HG02840 (cell line): ENCODE results near the gene R3HDM2.

ENCODE experiments used
- ATAC-seq: cut with Tn5 transposase; IDR thresholded peaks from one replicate; pipeline ENCODE4 v1.9.1; 2021; ENCODE audit warnings: mild to moderate bottlenecking, moderate library complexity, moderate number of reproducible peaks; ENCODE audit not compliant: unreplicated experiment, low FRiP score

R3HDM2 gene

DNA sequence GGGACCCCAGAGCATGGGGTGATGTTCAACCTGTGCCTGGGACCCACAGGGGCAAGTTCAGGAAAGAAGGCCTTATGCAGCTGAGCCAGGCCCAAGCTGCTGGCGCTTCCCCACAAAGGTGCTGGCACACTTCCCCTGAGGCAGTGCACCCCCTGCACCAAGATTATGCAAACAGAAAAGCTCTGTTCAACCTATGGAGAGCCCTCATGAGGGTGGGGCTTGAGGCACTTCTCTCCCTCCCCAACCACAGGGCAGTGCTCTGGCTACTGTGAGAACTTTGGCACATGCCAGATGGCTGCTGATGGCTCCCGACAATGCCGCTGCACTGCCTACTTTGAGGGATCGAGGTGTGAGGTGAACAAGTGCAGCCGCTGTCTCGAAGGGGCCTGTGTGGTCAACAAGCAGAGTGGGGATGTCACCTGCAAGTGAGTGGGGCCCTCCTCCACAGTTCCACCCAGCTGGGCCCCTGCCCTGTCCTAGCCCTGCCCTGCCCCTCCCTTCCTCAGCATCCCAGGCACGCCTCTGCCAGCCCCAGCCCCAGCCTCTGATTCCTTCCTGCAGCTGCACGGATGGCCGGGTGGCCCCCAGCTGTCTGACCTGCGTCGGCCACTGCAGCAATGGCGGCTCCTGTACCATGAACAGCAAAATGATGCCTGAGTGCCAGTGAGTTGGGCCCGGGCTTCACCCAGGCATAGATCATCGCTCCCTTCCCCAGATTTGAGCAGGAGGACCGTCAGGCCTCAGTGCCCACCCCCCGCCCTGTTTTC, 219.7 kb downstream of the R3HDM2 start:
- no peak for ATAC-seq

DNA sequence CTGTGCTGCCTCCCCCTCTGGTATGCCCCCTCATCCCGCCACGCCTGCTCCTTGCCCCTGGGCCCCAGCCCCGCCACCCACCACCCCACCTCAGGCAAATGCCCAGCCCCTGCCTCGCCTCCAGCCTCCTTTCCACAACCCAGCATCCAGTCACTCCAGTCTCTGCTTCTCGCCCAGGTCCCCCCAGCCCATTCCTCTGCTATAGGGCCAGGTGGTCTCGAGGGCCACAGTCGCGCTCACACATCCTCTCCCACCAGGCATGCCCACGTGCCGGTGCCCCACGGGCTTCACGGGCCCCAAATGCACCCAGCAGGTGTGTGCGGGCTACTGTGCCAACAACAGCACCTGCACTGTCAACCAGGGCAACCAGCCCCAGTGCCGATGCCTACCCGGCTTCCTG, 220.4 kb downstream of the R3HDM2 start:
- no peak for ATAC-seq

DNA sequence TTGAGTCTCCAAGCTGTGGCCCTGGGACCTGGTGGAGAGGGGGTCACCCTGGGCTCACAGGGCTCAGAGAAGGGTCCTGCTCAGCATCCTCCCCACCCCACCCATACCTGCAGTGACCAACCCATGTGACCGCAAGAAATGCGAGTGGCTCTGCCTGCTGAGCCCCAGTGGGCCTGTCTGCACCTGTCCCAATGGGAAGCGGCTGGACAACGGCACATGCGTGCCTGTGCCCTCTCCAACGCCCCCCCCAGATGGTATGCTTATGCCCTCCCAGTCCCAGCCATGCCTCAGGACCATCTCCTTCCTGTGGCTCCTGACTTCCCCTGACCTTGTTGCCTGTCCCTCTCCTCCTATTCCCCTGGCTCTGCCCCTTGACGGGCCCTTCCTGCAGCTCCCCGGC, 220.9 kb downstream of the R3HDM2 start:
- no peak for ATAC-seq

DNA sequence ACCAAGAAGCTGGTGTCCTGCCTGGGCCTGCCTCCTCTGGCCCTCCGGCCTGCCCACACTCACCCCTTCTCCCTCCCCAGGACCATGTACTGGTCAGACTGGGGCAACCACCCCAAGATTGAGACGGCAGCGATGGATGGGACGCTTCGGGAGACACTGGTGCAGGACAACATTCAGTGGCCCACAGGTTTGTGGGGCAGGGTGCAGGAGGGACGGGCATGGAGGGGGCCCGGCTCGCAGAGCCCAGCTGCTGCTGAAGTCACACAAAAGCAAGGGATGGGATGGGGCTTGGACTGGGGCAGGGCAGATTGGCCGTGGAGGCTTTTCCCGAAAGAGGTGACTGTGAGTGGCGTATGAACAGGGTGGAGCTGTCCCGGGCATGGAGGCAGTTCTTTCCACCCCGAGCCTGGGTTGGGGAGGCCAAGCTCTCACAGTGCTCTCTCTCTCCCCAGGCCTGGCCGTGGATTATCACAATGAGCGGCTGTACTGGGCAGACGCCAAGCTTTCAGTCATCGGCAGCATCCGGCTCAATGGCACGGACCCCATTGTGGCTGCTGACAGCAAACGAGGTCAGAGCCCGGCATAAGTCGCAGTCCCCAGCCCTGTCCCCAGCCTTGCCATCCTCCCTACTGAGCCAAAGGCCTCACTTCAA, 222.1 kb downstream of the R3HDM2 start:
- ATAC-seq, result no peak

DNA sequence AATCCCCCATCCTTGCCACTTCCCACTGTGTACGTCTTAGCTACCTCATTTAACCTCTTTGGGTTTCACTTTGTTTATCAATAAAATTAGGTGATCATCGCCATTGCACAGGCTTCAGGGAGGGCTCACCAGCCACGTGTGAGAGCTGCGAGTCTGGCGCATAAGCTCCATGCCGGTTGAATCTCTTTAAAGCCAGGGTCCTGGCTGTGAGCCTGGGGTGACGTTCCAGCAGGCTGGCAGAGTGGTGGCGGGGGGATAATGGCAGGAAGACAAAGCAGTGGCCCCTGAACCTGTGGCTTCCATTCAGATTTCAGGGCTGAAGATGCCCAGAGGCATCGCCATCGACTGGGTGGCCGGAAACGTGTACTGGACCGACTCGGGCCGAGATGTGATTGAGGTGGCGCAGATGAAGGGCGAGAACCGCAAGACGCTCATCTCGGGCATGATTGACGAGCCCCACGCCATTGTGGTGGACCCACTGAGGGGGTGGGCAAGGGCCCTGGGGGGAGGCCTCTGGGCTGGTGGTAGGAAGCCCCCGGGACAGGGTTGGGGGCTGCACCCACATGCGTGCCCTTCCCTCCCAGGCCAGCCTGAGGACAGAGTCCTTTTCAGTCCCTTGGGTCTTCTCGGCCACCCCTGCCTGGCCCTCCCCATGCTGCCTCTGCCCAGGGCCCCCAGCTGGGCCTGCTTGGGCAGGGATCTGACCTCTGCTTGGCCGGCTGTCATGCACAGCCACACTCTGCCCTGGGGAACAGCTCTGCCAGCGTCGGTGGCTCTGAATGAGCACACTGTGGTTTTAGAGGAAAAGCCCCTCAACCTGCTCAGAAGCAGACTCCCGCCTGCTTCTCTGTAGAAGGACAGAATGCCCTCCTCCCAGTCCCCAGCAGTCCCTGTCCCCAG, 222.9 kb downstream of the R3HDM2 start:
- no peak for ATAC-seq

DNA sequence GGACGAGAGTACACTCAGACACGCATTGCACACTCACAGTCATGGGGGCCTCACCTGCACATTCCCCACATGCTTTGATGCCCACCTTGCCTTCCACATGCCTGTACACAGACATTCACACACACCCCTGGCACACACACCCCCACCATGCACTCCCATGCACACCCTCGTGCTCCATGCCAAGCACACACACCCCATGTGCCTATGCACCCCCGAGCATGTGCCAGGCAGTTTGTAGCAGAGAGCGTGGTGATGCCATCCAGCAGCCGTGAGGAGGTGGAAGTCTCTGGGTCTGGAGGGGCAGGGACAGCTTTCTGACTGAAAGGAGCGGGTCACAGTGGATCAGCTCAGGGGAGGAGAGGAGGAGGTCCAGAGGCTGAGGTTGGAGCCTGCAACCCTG, 224.9 kb downstream of the R3HDM2 start:
- no peak for ATAC-seq

DNA sequence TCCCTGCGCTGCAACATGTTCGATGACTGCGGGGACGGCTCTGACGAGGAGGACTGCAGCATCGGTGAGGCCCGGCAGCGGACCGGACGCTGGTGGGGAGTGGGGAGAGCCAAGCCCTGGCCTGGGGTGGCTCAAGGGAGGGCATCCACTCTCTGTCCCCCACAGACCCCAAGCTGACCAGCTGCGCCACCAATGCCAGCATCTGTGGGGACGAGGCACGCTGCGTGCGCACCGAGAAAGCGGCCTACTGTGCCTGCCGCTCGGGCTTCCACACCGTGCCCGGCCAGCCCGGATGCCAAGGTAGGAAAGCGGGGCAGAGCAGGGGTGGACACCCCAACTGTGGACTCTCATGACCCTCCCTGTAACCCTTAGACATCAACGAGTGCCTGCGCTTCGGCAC, 225.7 kb downstream of the R3HDM2 start:
- ATAC-seq, result no peak

DNA sequence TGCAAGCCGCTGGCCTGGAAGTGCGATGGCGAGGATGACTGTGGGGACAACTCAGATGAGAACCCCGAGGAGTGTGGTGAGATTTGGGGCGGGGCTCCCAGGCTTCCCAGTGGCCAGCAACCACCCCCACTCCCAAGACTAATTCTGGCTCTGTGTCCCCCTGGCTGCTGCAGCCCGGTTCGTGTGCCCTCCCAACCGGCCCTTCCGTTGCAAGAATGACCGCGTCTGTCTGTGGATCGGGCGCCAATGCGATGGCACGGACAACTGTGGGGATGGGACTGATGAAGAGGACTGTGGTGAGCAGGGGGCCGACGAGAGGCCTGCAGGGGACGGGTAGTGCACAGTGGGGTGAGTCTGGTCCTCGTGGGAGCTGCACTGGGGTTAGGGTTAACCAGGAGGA, 226.4 kb downstream of the R3HDM2 start:
- ATAC-seq, result no peak

DNA sequence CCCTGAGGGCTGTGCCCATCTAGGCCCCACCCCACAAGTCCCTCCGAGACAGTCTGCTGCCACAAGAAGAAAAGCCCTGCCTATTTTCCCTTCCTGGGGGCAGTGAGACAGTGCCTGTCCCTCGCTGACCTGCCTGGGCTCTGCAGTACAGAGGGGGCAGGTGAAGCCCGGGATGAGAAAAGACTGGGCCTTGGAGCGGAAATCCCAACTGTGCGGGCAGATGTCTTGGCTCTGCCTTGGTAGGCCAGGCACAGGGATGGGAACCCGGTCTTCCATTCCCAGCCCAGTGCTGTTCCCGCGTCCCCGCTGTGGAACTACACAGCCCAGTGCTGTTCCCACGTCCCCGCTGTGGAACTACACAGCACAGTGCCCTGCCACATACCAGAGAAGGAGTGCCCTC, 227.1 kb downstream of the R3HDM2 start:
- ATAC-seq, result no peak
